K562 (cell line): ENCODE results near the gene PLIN5. TPM values are rescaled to one million over a fixed set of nuclear protein-coding genes. Genes with fewer than 3 reads are reported as not detected.

ENCODE experiments used
- ATAC-seq: fragments of 200-7000 bp; cut with Tn5 transposase; 3 replicates; pipeline ENCODE4 v1.9.1; 2020; ENCODE audit warnings: moderate library complexity
- BruUV-seq: library from RNA; stranded (reverse); fragments of 400-500 nt; replicated peaks from 2 replicates; lab custom pipeline; 2021; lab: Mats Ljungman, UMichigan
- CTCF ChIA-PET: fragments of 300-600 bp; formaldehyde crosslinking; extraction: SDS; loops from one replicate; lab custom pipeline; 2021; ENCODE audit warnings: low intra/inter-chr PET ratio; lab: Yijun Ruan, JAX
- POLR2A ChIA-PET: fragments of 300-600, 350-650 bp; sonication (Branson Sonifier 250); formaldehyde crosslinking; extraction: SDS; loops from one replicate; lab custom pipeline; 2021; ENCODE audit warnings: antibody characterized with exemption, inconsistent platforms; lab: Yijun Ruan, JAX
- DNase-seq, 4 experiments: peaks; one replicate each; pipeline versions ENCODE4 v3.0.0 to v3.0.0-alpha.2; 2011 to 2018; ENCODE audit warnings: low spot score in 3 of 4, mixed read lengths in 3 of 4; ENCODE audit errors: extremely low read depth in 1 of 4
- FAIRE-seq: peaks from 2 replicates; lab custom pipeline; 2011; peaks lifted over from hg19 to GRCh38; lab: Jason Lieb, UNC
- H2AFZ ChIP-seq: 2 replicates; pipeline ENCODE4 v1.6.0; 2011; ENCODE audit warnings: low read depth, low read length, control low read depth, inconsistent platforms
- H3K27ac ChIP-seq: fragments of 200-600 bp; 3 replicates; pipeline ENCODE4 v1.8.0; 2011; ENCODE audit warnings: low read depth, mild to moderate bottlenecking, control low read depth, inconsistent platforms, low read length, moderate library complexity, mixed read lengths; ENCODE audit errors: extremely low read depth
- H3K27me3 ChIP-seq, 2 experiments: fragments of 300-600 bp in 1 of 2; 2 replicates in 1 of 2; 3 replicates in 1 of 2; pipeline versions ENCODE4 v1.6.0 to v1.8.0; 2011; ENCODE audit warnings: inconsistent platforms in 2 of 2, low read length in 2 of 2, mild to moderate bottlenecking in 1 of 2, mixed read lengths in 1 of 2, moderate library complexity in 1 of 2; ENCODE audit not compliant: control insufficient read depth in 2 of 2, insufficient read depth in 2 of 2
- H3K36me3 ChIP-seq: fragments of 300-600 bp; 3 replicates; pipeline ENCODE4 v1.8.0; 2011; ENCODE audit warnings: mild to moderate bottlenecking, low read length, inconsistent platforms; ENCODE audit not compliant: control insufficient read depth, insufficient read depth
- H3K4me1 ChIP-seq, 2 experiments: fragments of 200-600 bp in 1 of 2; replicated peaks in 1 of 2; 2 replicates in 1 of 2; 3 replicates in 1 of 2; pipeline versions ENCODE4 v1.5.1 to v1.8.0; 2011; ENCODE audit warnings: inconsistent platforms in 2 of 2, low read length in 2 of 2, mild to moderate bottlenecking in 1 of 2, mixed read lengths in 1 of 2, moderate library complexity in 1 of 2; ENCODE audit not compliant: control insufficient read depth in 2 of 2, insufficient read depth in 2 of 2
- H3K4me2 ChIP-seq: 2 replicates; pipeline ENCODE4 v1.6.1; 2011; ENCODE audit warnings: low read length, control low read depth, inconsistent platforms, mixed read lengths; ENCODE audit not compliant: insufficient read depth
- H3K4me3 ChIP-seq: fragments of 200-600 bp; sonication (generic), shearing (Covaris generic); 2 replicates; pipeline ENCODE4 v1.5.1; 2016; ENCODE audit warnings: control low read depth, inconsistent platforms
- H3K79me2 ChIP-seq: fragments of 200-600 bp; 3 replicates; pipeline ENCODE4 v1.8.0; 2011; ENCODE audit warnings: low read length, inconsistent platforms; ENCODE audit not compliant: control insufficient read depth, insufficient read depth
- H3K9ac ChIP-seq, 2 experiments: 2 replicates each; pipeline versions ENCODE4 v1.6.0 to v1.6.1; 2011; ENCODE audit warnings: low read depth in 2 of 2, low read length in 2 of 2, control low read depth in 1 of 2, inconsistent platforms in 1 of 2, mild to moderate bottlenecking in 1 of 2, mixed read lengths in 1 of 2; ENCODE audit not compliant: insufficient read depth in 1 of 2
- H3K9me1 ChIP-seq: one replicate; pipeline ENCODE4 v1.6.0; 2011; ENCODE audit warnings: inconsistent platforms, mild to moderate bottlenecking, low read length, moderate library complexity; ENCODE audit not compliant: control insufficient read depth, insufficient read depth
- H3K9me3 ChIP-seq: replicated peaks from 2 replicates; pipeline ENCODE4 v1.5.1; 2011; ENCODE audit warnings: low read depth, low read length, inconsistent platforms; ENCODE audit not compliant: control insufficient read depth, insufficient read depth
- H4K20me1 ChIP-seq: replicated peaks from 2 replicates; pipeline ENCODE4 v1.6.1; 2011; ENCODE audit warnings: low read length, inconsistent platforms, mixed read lengths; ENCODE audit not compliant: control insufficient read depth, insufficient read depth
- ADNP ChIP-seq: fragments of 200-800 bp; sonication (Bioruptor generic); IDR thresholded peaks from 2 replicates; pipeline ENCODE4 v1.6.1; 2016; ENCODE audit warnings: missing genetic modification characterization, missing compliant biosample characterization
- BCOR ChIP-seq: fragments of 450-650 bp; IDR thresholded peaks from 2 replicates; pipeline ENCODE4 v1.6.1; 2016
- CBX3 ChIP-seq, 2 experiments: IDR thresholded peaks; 1 replicate in 1 of 2; 2 replicates in 1 of 2; pipeline ENCODE4 v1.6.1; 2012; ENCODE audit warnings: inconsistent platforms in 2 of 2, low read length in 2 of 2, borderline replicate concordance in 1 of 2, control low read depth in 1 of 2
- CHD4 ChIP-seq: fragments of 200-600 bp; sonication (generic); IDR thresholded peaks from 3 replicates; pipeline ENCODE4 v1.6.1; 2012; ENCODE audit warnings: low read depth, mild to moderate bottlenecking, mixed read lengths, low read length, inconsistent platforms; ENCODE audit not compliant: insufficient read depth, insufficient replicate concordance, poor library complexity, severe bottlenecking
- HMBOX1 ChIP-seq: sonication (generic); IDR thresholded peaks from 2 replicates; pipeline ENCODE4 v1.6.1; 2016
- KDM1A ChIP-seq, 2 experiments: fragments of 450-650 bp; IDR thresholded peaks; 2 replicates each; pipeline ENCODE4 v1.6.1; 2016; ENCODE audit warnings: mild to moderate bottlenecking in 2 of 2
- PTBP1 ChIP-seq: fragments of 200-400 bp; formaldehyde crosslinking; IDR thresholded peaks from 2 replicates; pipeline ENCODE4 v1.6.1; 2017; ENCODE audit warnings: low read depth, low read length
- RBM25 ChIP-seq: fragments of 200-400 bp; formaldehyde crosslinking; IDR thresholded peaks from 2 replicates; pipeline ENCODE4 v1.6.1; 2018; ENCODE audit warnings: low read length, low read depth, moderate library complexity; ENCODE audit not compliant: severe bottlenecking
- RCOR1 ChIP-seq, 2 experiments: IDR thresholded peaks; 2 replicates each; pipeline ENCODE4 v1.6.1; 2012; ENCODE audit warnings: low read depth in 2 of 2, low read length in 2 of 2, borderline replicate concordance in 1 of 2, improper control_type of control experiment in 1 of 2
- ZFP30 ChIP-seq: fragments of 250-450 bp; sonication (Bioruptor Pico); IDR thresholded peaks from 2 replicates; pipeline ENCODE4 v1.8.0; 2022; ENCODE audit warnings: moderate library complexity, mild to moderate bottlenecking, inconsistent platforms, borderline replicate concordance
- ZKSCAN8 ChIP-seq: fragments of 200-800 bp; sonication (Bioruptor generic); IDR thresholded peaks from 2 replicates; pipeline ENCODE4 v1.6.1; 2016; ENCODE audit warnings: missing genetic modification characterization, missing compliant biosample characterization
- WGBS: fragments of 100-300 bp; shearing (Covaris generic); methylation state at CpG from one replicate; pipeline ENCODE4 v1.1.6; 2016; ENCODE audit warnings: low coverage, mixed read lengths; ENCODE audit not compliant: insufficient coverage; ENCODE audit errors: missing lambda C conversion rate; 5-methylcytosine and 5-hydroxymethylcytosine counted together
- in situ Hi-C: fragments of 300-500 bp; cut with MboI; formaldehyde crosslinking; loops from 4 replicates; pipeline ENCODE4 v1.15.0; 2018; ENCODE audit warnings: inconsistent platforms, mixed read lengths
- intact Hi-C: fragments of 100-400 bp; cut with micrococcal nuclease; formaldehyde crosslinking; loops from 2 replicates; pipeline ENCODE4 v1.14.2; 2022
- polyA plus RNA-seq, 8 experiments: library from polyadenylated mRNA; depleted of rRNA in 4 of 8; stranded (reverse) in 5 of 8; unstranded in 3 of 8; fragments of >200 nt; fragmentation: Nextera tagmentation in 2 of 8; fragmentation: Illumina TruSeq in 1 of 8; extraction: Ambion mirVana in 2 of 8; extraction: Trizol in 1 of 8; gene quantifications; 2 replicates each; pipeline versions ENCODE4 v1.2.1 to v1.2.3, GENCODE V29; 2011 to 2014; ENCODE audit warnings: inconsistent platforms in 1 of 8, missing spikeins in 1 of 8
- total RNA-seq, 7 experiments: library from RNA; depleted of rRNA in 6 of 7; stranded (reverse); fragments of >200 nt in 6 of 7; fragmentation: Illumina TruSeq in 2 of 7; extraction: Trizol in 2 of 7; gene quantifications; 2 replicates each; pipeline versions ENCODE4 v1.2.1 to v1.2.3, GENCODE V29; 2011 to 2021; ENCODE audit warnings: low replicate concordance in 1 of 7

PLIN5 gene
- total and polyA plus RNA-seq, 9 of the 15 experiments (the other 6 are each of a cell fraction or from before 2014, with no cell fraction given) = 0.04 to 1.3 (median 0.50) TPM

- intact Hi-C loops (no loop called here), in situ Hi-C loops (no loop called here)
- Histone ChIP-seq H2AFZ (no peak overlapping the region), H3K79me2 (peaks cover 9% of the 10 kb centered on the region; the same call in 2 of the 3 replicates), H3K27me3 (peaks cover 0 to 6% of the 10 kb centered on the region in 2 experiments; a peak in 3 of 5 replicates), H3K4me1 (peaks cover 5 to 44% of the 10 kb centered on the region in 2 experiments; a peak in 4 of 5 replicates), H3K9ac (no peak overlapping the region), H3K27ac (no peak overlapping the region), H3K9me3 (no peaks in the 10 kb centered on the region), H3K36me3 (peaks cover 9% of the 10 kb centered on the region; the same call in 1 of the 3 replicates), H3K9me1 (no peaks in the 10 kb centered on the region), H3K4me2 (no peak overlapping the region), H4K20me1 (no peaks in the 10 kb centered on the region), H3K4me3 (no peak overlapping the region)
- BruUV-seq = no TSS peak
- DNase-seq = no peak
- 38% methylated on average over 9 of the region's 9 CpGs for WGBS
- no peak for ATAC-seq
- ChIA-PET CTCF (no interaction called here), POLR2A (interaction anchor here (1.3 to 1.6 kb wide), 2 partner anchors 10 to 62 kb away, joined by 6 to 8 read pairs; partner anchors contain the start of gene HDGFL2)
- TF ChIP-seq CBX3 (IDR thresholded peaks at IDR 0.05; ENCODE audit: borderline replicate concordance in 1 of 2, low read length in 2 of 2) (0 out of 3 replicates have a peak, but pooled peaks of 1 of the 2 experiments have one; percentile 61), BCOR (peak; percentile 70; the same call in 1 of the 2 replicates), CHD4 (peak; percentile 73), ZKSCAN8 (CRISPR knock-in tag) (peak; percentile 86), HMBOX1 (no peak), ZFP30 (CRISPR knock-in tag) (no peak), RCOR1 (IDR thresholded peaks at IDR 0.05; ENCODE audit: borderline replicate concordance in 1 of 2, low read depth in 2 of 2, low read length in 2 of 2) (peak in 1 of 2 experiments; percentile 48; a peak in 1 of 4 replicates), KDM1A (IDR thresholded peaks at IDR 0.05) (peak in 1 of 2 experiments; percentile 47; a peak in 2 of 4 replicates), RBM25 (peak; percentile 90), PTBP1 (0 out of 2 replicates have a peak, but pooled peaks have one; percentile 69), ADNP (peak; percentile 94)
- FAIRE-seq = no peak
These were observed 1.1 kb downstream of the PLIN5 start for GRCh38 chr19:4533835-4534424.
